H1 (cell line): ENCODE results near the gene CCL28. TPM values are rescaled to one million over a fixed set of nuclear protein-coding genes. Genes with fewer than 3 reads are reported as not detected.

ENCODE experiments used
- ATF2 ChIP-seq: IDR thresholded peaks from 2 replicates; pipeline ENCODE4 v1.6.1; 2012; ENCODE audit warnings: low read length, inconsistent platforms
- CTCF ChIP-seq, 3 experiments: IDR thresholded peaks; 1 replicate in 2 of 3; 2 replicates in 1 of 3; pipeline versions ENCODE4 v1.5.1 to v1.6.1; 2011; ENCODE audit warnings: low read length in 3 of 3, mild to moderate bottlenecking in 3 of 3, inconsistent platforms in 2 of 3, low read depth in 1 of 3, moderate library complexity in 1 of 3; ENCODE audit not compliant: insufficient read depth in 1 of 3; ENCODE audit errors: control extremely low read depth in 1 of 3
- EP300 ChIP-seq, 2 experiments: IDR thresholded peaks; 1 replicate in 1 of 2; 2 replicates in 1 of 2; pipeline ENCODE4 v1.6.1; 2011 to 2012; ENCODE audit warnings: low read depth in 2 of 2, low read length in 2 of 2, mild to moderate bottlenecking in 2 of 2, borderline replicate concordance in 1 of 2, inconsistent platforms in 1 of 2, moderate library complexity in 1 of 2
- EZH2 ChIP-seq: fragments of 200-600 bp; sonication (generic); IDR thresholded peaks from 2 replicates; pipeline ENCODE4 v1.7.1; 2012; ENCODE audit warnings: low read depth, mild to moderate bottlenecking, moderate library complexity, low read length, inconsistent platforms; ENCODE audit not compliant: severe bottlenecking
- SP4 ChIP-seq: IDR thresholded peaks from 2 replicates; pipeline ENCODE4 v1.6.1; 2012; ENCODE audit warnings: low read length, inconsistent platforms
- SRF ChIP-seq: IDR thresholded peaks from 2 replicates; pipeline ENCODE4 v1.6.1; 2011; ENCODE audit warnings: mild to moderate bottlenecking, low read depth, low read length, moderate library complexity
- SUZ12 ChIP-seq: fragments of 200-600 bp; sonication (generic); IDR thresholded peaks from 2 replicates; pipeline ENCODE4 v1.6.1; 2012; ENCODE audit warnings: mild to moderate bottlenecking, inconsistent platforms, low read length, moderate library complexity, mixed read lengths
- TCF12 ChIP-seq: IDR thresholded peaks from 2 replicates; pipeline ENCODE4 v1.6.1; 2011; ENCODE audit warnings: low read depth, mild to moderate bottlenecking, low read length
- polyA plus RNA-seq, 7 experiments: library from polyadenylated mRNA; depleted of rRNA in 3 of 7; stranded (reverse) in 5 of 7; unstranded in 2 of 7; fragments of >200 nt in 5 of 7; fragments of 200-250 nt in 2 of 7; gene quantifications; 1 replicate in 5 of 7; 2 replicates in 1 of 7; 4 replicates in 1 of 7; pipeline versions ENCODE4 v1.2.1 to v1.2.3, GENCODE V29; 2011 to 2013; ENCODE audit warnings: missing spikeins in 2 of 7, mixed read lengths in 2 of 7
- total RNA-seq: library from RNA; stranded (reverse); fragmentation: NEBNext Ultra II Directional; extraction: Animal tissue kit (Norgen Biotek cat#: 25700); gene quantifications from 2 replicates; pipeline ENCODE4 v1.2.1, GENCODE V29; 2021

Gene CCL28
- total and polyA plus RNA-seq, 2 of the 8 experiments (the other 6 are each of a cell fraction or from before 2014, with no cell fraction given): 0.95 TPM; not detected in 1

GRCh38 chr5:43357067-43357466, 55.1 kb downstream of the CCL28 start (continued):
- no peak for TF ChIP-seq CTCF (IDR thresholded peaks at IDR 0.05; ENCODE audit: control extremely low read depth in 1 of 3, insufficient read depth in 1 of 3, low read depth in 1 of 3, low read length in 3 of 3)
- no peak for TF ChIP-seq EP300 (IDR thresholded peaks at IDR 0.05; ENCODE audit: borderline replicate concordance in 1 of 2, low read depth in 2 of 2, low read length in 2 of 2)
- no peak for TF ChIP-seq TCF12
- TF ChIP-seq EZH2: no peak
- TF ChIP-seq SP4: no peak
- no peak for TF ChIP-seq SRF
- TF ChIP-seq SUZ12: no peak
- TF ChIP-seq ATF2: no peak
